ENCODE measurements around the gene TSSK3.

The TSSK3 gene

DNA sequence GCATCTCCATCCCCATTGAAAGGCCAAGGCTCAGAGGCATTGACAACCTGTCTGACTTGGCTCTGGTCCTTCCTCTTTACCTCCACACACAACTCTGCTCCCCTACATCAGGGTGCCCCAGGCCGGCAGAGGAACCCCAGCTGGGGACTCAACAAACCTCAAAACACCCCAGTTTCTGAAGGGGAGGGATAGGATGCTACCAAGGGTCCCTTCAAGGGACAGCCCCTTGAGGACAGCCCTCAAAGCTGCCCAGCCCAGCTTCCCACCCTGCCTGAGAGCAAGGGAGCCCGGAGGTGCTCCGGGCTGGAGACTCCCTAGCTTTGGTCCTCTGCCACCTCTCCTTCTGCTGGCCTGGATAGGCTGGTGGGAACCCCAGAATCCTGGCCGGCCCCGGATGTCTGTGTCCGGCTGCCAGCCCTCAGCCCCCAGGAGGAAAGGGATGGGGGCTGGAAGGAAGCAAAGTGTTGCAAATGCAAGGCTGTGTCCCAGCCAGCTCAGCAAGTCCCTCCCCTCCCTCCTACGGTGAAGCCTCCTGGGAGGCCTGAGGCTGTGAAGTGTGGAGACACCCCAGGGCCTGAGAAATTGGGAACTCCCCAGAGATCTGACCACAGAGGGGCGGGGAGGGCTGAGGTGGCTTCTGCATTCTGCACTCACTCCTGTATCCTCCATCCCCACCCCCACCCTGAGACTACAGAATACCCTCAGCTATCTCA lies 25.2 kb upstream of the TSSK3 start:
- Histone ChIP-seq H2AFZ (ENCODE audit: low read depth, low read length) (no peak overlapping the region), H3K36me3 (ENCODE audit: insufficient read depth, low read length) (peaks cover 30% of the 10 kb centered on the region), H3K4me1 (ENCODE audit: insufficient read depth, low read length) (peaks cover 39% of the 10 kb centered on the region), H3K79me2 (ENCODE audit: insufficient read depth, low read length) (peaks cover 36% of the 10 kb centered on the region), H3K27ac (ENCODE audit: low read length) (no peak overlapping the region), H3K4me2 (ENCODE audit: insufficient read depth, low read length) (peak overlapping the region; percentile 94), H3K4me3 (ENCODE audit: low read depth in 1 of 2, low read length in 2 of 2) (no peak overlapping the region), H3K9ac (ENCODE audit: low read depth, low read length) (no peak overlapping the region), H4K20me1 (ENCODE audit: insufficient read depth, low read length) (peaks cover 46% of the 10 kb centered on the region), H3K27me3 (ENCODE audit: insufficient read depth, low read length, poor library complexity) (no peaks in the 10 kb centered on the region), H3K9me3 (ENCODE audit: insufficient read depth, low read length, severe bottlenecking) (no peaks in the 10 kb centered on the region)
- TF ChIP-seq, protein P1, sequence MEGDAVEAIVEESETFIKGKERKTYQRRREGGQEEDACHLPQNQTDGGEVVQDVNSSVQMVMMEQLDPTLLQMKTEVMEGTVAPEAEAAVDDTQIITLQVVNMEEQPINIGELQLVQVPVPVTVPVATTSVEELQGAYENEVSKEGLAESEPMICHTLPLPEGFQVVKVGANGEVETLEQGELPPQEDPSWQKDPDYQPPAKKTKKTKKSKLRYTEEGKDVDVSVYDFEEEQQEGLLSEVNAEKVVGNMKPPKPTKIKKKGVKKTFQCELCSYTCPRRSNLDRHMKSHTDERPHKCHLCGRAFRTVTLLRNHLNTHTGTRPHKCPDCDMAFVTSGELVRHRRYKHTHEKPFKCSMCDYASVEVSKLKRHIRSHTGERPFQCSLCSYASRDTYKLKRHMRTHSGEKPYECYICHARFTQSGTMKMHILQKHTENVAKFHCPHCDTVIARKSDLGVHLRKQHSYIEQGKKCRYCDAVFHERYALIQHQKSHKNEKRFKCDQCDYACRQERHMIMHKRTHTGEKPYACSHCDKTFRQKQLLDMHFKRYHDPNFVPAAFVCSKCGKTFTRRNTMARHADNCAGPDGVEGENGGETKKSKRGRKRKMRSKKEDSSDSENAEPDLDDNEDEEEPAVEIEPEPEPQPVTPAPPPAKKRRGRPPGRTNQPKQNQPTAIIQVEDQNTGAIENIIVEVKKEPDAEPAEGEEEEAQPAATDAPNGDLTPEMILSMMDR (IDR thresholded peaks at IDR 0.05; ENCODE audit: borderline replicate concordance, extremely low read depth, low read length, poor library complexity, severe bottlenecking): no peak
- TF ChIP-seq EZH2 (IDR thresholded peaks at IDR 0.05; ENCODE audit: borderline replicate concordance, low read depth, low read length, severe bottlenecking): no peak
- DNase-seq (peak; percentile 72), ATAC-seq (ENCODE audit: insufficient read depth, low read depth) (peak; percentile 20)

DNA sequence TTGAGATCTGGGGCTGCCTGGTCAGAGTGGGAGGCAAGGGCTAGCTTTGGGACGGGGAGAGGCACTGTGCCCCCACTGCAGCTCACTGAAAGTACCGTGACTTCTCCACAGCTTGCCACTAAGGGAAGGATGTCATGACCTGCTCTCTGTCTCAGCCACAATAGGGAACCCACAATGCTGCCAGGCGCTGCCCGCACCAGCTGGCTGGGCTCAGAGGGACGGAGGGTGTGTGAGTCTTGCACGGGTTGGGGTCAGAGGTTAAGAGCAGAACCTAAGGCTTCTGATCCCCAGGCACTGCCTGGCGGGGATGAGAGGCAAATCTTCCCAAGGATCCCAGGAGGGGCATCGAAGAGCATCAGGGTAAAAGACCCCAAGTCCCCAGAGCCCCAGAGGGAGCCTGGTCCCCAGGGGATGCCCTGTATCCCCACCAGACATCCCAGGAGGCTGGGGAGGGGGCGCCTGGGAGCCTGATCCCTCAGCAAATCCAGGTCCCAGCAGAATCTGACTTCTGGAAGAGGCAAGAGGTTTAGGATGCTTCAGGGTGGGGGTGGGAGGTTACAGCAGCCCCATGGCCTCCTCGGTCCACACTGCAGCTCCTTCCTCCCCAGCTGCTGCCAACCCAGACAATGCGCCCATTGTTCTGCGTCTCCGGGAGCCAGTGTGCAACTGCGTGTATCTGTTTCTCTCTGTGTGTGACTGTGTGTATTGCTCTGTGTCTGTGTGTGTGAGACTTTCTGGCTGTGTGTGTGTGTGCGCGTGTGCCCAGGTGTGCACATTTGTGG lies 24.3 kb upstream of the TSSK3 start:
- no peak overlapping the region for H3K4me2 ChIP-seq (ENCODE audit: insufficient read depth, low read length)
- peaks cover 39% of the 10 kb centered on the region for H3K4me1 ChIP-seq (ENCODE audit: insufficient read depth, low read length)
- peaks cover 20% of the 10 kb centered on the region for H3K36me3 ChIP-seq (ENCODE audit: insufficient read depth, low read length)
- no peak overlapping the region for H2AFZ ChIP-seq (ENCODE audit: low read depth, low read length)
- peaks cover 40% of the 10 kb centered on the region for H4K20me1 ChIP-seq (ENCODE audit: insufficient read depth, low read length)
- H3K27ac ChIP-seq (ENCODE audit: low read length): no peak overlapping the region
- H3K9ac ChIP-seq (ENCODE audit: low read depth, low read length): no peak overlapping the region
- DNase-seq: no peak
- TF ChIP-seq, protein P1 (IDR thresholded peaks at IDR 0.05; ENCODE audit: borderline replicate concordance, extremely low read depth, low read length, poor library complexity, severe bottlenecking): no peak
- no peak for TF ChIP-seq EZH2 (IDR thresholded peaks at IDR 0.05; ENCODE audit: borderline replicate concordance, low read depth, low read length, severe bottlenecking)
- no peak overlapping the region for H3K4me3 ChIP-seq (ENCODE audit: low read depth in 1 of 2, low read length in 2 of 2)
- peaks cover 29% of the 10 kb centered on the region for H3K79me2 ChIP-seq (ENCODE audit: insufficient read depth, low read length)
- no peak for ATAC-seq (ENCODE audit: insufficient read depth, low read depth)
- H3K9me3 ChIP-seq (ENCODE audit: insufficient read depth, low read length, severe bottlenecking): no peaks in the 10 kb centered on the region
- H3K27me3 ChIP-seq (ENCODE audit: insufficient read depth, low read length, poor library complexity): no peaks in the 10 kb centered on the region

DNA sequence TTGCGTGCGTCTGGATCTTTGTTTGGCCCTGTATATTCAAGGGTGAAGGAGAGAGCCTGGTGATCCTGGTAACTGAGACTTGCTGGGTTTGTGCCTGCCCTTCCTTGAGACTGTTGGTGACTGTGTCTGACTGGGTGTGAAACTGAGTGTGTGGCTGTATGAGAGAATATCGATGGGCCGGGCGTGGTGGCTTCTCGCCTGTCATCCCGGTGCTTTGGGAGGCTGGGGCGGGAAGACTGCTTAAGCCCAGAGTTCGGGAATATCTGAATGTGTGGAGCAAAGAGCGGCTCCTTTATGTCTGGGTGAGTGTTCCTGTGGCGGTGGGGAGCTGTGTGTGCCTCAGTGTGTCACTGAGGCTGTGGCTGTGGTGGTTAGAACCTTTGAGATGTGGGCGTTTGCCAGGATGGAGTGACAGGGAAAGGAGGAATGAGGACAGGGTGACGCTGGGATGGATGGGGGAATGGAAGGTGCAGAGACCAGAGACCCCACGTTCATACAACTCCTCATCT lies 23.6 kb upstream of the TSSK3 start:
- peaks cover 33% of the 10 kb centered on the region for H4K20me1 ChIP-seq (ENCODE audit: insufficient read depth, low read length)
- H3K9me3 ChIP-seq (ENCODE audit: insufficient read depth, low read length, severe bottlenecking): no peaks in the 10 kb centered on the region
- H3K4me2 ChIP-seq (ENCODE audit: insufficient read depth, low read length): no peak overlapping the region
- no peak overlapping the region for H3K9ac ChIP-seq (ENCODE audit: low read depth, low read length)
- H3K27me3 ChIP-seq (ENCODE audit: insufficient read depth, low read length, poor library complexity): no peaks in the 10 kb centered on the region
- H3K79me2 ChIP-seq (ENCODE audit: insufficient read depth, low read length): peaks cover 23% of the 10 kb centered on the region
- peaks cover 32% of the 10 kb centered on the region for H3K4me1 ChIP-seq (ENCODE audit: insufficient read depth, low read length)
- H3K36me3 ChIP-seq (ENCODE audit: insufficient read depth, low read length): peaks cover 14% of the 10 kb centered on the region
- no peak overlapping the region for H2AFZ ChIP-seq (ENCODE audit: low read depth, low read length)
- no peak overlapping the region for H3K4me3 ChIP-seq (ENCODE audit: low read depth in 1 of 2, low read length in 2 of 2)
- TF ChIP-seq EZH2 (IDR thresholded peaks at IDR 0.05; ENCODE audit: borderline replicate concordance, low read depth, low read length, severe bottlenecking): no peak
- TF ChIP-seq, protein P1 (IDR thresholded peaks at IDR 0.05; ENCODE audit: borderline replicate concordance, extremely low read depth, low read length, poor library complexity, severe bottlenecking): no peak
- H3K27ac ChIP-seq (ENCODE audit: low read length): no peak overlapping the region
- ATAC-seq (ENCODE audit: insufficient read depth, low read depth): no peak
- DNase-seq: no peak
